Measurements from ENCODE around the gene CADM1. TPM values are rescaled to one million over a fixed set of nuclear protein-coding genes. Genes with fewer than 3 reads are reported as not detected.

Gene CADM1
- total and polyA plus RNA-seq, 10 of the 15 experiments (the other 5 are each of a cell fraction or from before 2014, with no cell fraction given): 0.03 to 0.48 (median 0.15) TPM; not detected in 3

DNA sequence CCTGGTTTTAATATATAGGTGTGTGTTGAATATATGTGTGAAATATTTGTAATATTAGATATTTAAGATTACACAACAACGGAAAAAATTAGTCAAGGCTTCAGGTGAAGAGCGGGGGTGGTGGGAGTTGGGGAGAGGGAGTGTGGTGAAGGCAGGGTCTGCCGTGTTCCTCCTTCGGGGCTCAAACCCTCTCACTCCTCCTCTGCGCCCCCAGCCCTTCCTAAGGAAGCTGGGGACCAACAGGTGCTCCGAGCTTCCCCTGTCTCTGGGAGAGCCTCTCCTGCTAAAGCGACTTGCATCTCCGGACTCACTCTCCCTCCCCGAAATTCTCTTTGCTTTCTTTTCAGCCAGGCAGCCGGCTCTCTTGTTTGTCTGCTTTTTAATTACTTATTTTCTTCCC lies 960 bp upstream of the CADM1 start:
- intact Hi-C loops (cut with micrococcal nuclease; ENCODE audit: unreplicated experiment): loop anchor here (10.0 kb wide), 1 partner anchor 420 kb away; no protein-coding TSS in a partner anchor
- no TSS peak for BruUV-seq (replicated peaks)
- H3K4me2 ChIP-seq (ENCODE audit: control insufficient read depth, insufficient read depth): no peak overlapping the region
- H2AFZ ChIP-seq (ENCODE audit: control insufficient read depth, low read depth, low read length): no peak overlapping the region
- in situ Hi-C loops (cut with MboI): no loop called here
- ATAC-seq (no peak), DNase-seq (ENCODE audit: low read depth, low spot score) (no peak), FAIRE-seq (no peak)
- no peaks in the 10 kb centered on the region for H3K4me1 ChIP-seq (ENCODE audit: control insufficient read depth, insufficient read depth, low read length)
- ChIA-PET CTCF (no interaction called here), RAD21 (ENCODE audit: unreplicated experiment) (no interaction called here), POLR2A (no interaction called here), SMC1A (ENCODE audit: uncharacterized antibody, unreplicated experiment) (no interaction called here)
- H3K9ac ChIP-seq (ENCODE audit: control insufficient read depth, insufficient read depth, low read length): no peak overlapping the region
- H3K79me2 ChIP-seq (ENCODE audit: control insufficient read depth, insufficient read depth, low read length): no peaks in the 10 kb centered on the region
- peaks cover 12 to 30% of the 10 kb centered on the region in 2 experiments for H3K27me3 ChIP-seq (replicated peaks in 1 of 2; ENCODE audit: control insufficient read depth in 2 of 2, insufficient read depth in 2 of 2, low read length in 1 of 2)
- 17% methylated on average over 10 of the region's 10 CpGs for WGBS (ENCODE audit: insufficient coverage, insufficient replicate concordance, low lambda C conversion rate, missing lambda C conversion rate)
- no peaks in the 10 kb centered on the region; the same call in 2 of the 3 replicates for H3K9me3 ChIP-seq (replicated peaks; ENCODE audit: control insufficient read depth, insufficient read depth, low read length)
- no peak overlapping the region for H3K27ac ChIP-seq (ENCODE audit: control insufficient read depth, insufficient read depth)
- no peak overlapping the region for H3K4me3 ChIP-seq
- no peaks in the 10 kb centered on the region for H3K36me3 ChIP-seq (ENCODE audit: control insufficient read depth in 2 of 2, insufficient read depth in 2 of 2, low read length in 1 of 2)
- TF ChIP-seq POLR2AphosphoS2 (IDR thresholded peaks at IDR 0.05; ENCODE audit: low read depth, low read length): no peak
- TF ChIP-seq, protein P1, sequence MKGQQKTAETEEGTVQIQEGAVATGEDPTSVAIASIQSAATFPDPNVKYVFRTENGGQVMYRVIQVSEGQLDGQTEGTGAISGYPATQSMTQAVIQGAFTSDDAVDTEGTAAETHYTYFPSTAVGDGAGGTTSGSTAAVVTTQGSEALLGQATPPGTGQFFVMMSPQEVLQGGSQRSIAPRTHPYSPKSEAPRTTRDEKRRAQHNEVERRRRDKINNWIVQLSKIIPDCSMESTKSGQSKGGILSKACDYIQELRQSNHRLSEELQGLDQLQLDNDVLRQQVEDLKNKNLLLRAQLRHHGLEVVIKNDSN (IDR thresholded peaks at IDR 0.05; ENCODE audit: borderline replicate concordance, extremely low read length, insufficient read depth, low read depth, low read length): no peak
- TF ChIP-seq ZSCAN29 (IDR thresholded peaks at IDR 0.05): no peak
- TF ChIP-seq RAD51 (IDR thresholded peaks at IDR 0.05): no peak
- no peak for TF ChIP-seq FOXK2 (IDR thresholded peaks at IDR 0.05)
- TF ChIP-seq IRF4 (IDR thresholded peaks at IDR 0.05; ENCODE audit: low read depth, low read length): no peak
- no peak for TF ChIP-seq YBX1 (IDR thresholded peaks at IDR 0.05)
- TF ChIP-seq FOS (IDR thresholded peaks at IDR 0.05; ENCODE audit: borderline replicate concordance, extremely low read depth, insufficient read length): no peak
- TF ChIP-seq NR2C1 (IDR thresholded peaks at IDR 0.05): no peak
- TF ChIP-seq, protein P2, sequence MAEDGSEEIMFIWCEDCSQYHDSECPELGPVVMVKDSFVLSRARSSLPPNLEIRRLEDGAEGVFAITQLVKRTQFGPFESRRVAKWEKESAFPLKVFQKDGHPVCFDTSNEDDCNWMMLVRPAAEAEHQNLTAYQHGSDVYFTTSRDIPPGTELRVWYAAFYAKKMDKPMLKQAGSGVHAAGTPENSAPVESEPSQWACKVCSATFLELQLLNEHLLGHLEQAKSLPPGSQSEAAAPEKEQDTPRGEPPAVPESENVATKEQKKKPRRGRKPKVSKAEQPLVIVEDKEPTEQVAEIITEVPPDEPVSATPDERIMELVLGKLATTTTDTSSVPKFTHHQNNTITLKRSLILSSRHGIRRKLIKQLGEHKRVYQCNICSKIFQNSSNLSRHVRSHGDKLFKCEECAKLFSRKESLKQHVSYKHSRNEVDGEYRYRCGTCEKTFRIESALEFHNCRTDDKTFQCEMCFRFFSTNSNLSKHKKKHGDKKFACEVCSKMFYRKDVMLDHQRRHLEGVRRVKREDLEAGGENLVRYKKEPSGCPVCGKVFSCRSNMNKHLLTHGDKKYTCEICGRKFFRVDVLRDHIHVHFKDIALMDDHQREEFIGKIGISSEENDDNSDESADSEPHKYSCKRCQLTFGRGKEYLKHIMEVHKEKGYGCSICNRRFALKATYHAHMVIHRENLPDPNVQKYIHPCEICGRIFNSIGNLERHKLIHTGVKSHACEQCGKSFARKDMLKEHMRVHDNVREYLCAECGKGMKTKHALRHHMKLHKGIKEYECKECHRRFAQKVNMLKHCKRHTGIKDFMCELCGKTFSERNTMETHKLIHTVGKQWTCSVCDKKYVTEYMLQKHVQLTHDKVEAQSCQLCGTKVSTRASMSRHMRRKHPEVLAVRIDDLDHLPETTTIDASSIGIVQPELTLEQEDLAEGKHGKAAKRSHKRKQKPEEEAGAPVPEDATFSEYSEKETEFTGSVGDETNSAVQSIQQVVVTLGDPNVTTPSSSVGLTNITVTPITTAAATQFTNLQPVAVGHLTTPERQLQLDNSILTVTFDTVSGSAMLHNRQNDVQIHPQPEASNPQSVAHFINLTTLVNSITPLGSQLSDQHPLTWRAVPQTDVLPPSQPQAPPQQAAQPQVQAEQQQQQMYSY (CRISPR knock-in tag; IDR thresholded peaks at IDR 0.05): no peak
- no peak for TF ChIP-seq CBFB (IDR thresholded peaks at IDR 0.05; ENCODE audit: low read depth)
- no peak for TF ChIP-seq ZZZ3 (IDR thresholded peaks at IDR 0.05; ENCODE audit: control insufficient read depth, insufficient read length, low read depth)
- no peak for TF ChIP-seq ZNF384 (IDR thresholded peaks at IDR 0.05; ENCODE audit: borderline replicate concordance, low read depth, low read length)
- no peak for TF ChIP-seq POU2F2 (IDR thresholded peaks at IDR 0.05; ENCODE audit: borderline replicate concordance, low read depth, low read length)
- TF ChIP-seq CEBPZ (IDR thresholded peaks at IDR 0.05; ENCODE audit: low read depth, low read length): no peak
- no peak for TF ChIP-seq HCFC1 (IDR thresholded peaks at IDR 0.05; ENCODE audit: low read length)
- TF ChIP-seq SMAD5 (IDR thresholded peaks at IDR 0.05; ENCODE audit: low read depth): no peak
- TF ChIP-seq NR2C2 (IDR thresholded peaks at IDR 0.05; ENCODE audit: borderline replicate concordance, control insufficient read depth, insufficient read length, low read depth): no peak
- no peaks in the 10 kb centered on the region for H4K20me1 ChIP-seq (ENCODE audit: control insufficient read depth, insufficient read depth)
